CD8-positive, alpha-beta memory T cell (primary cell): ENCODE measurements around the gene NET1. TPM values are rescaled to one million over a fixed set of nuclear protein-coding genes. Genes with fewer than 3 reads are reported as not detected.
A peak's percentile ranks its signal among the peaks of the same experiment; 100 is the strongest.

ENCODE experiments used
- CTCF ChIA-PET: fragments of 350-600 bp; sonication (Branson Sonifier 250); formaldehyde crosslinking; loops from one replicate; lab custom pipeline; 2021; ENCODE audit warnings: antibody characterized with exemption; lab: Charles Lee
- POLR2A ChIA-PET: fragments of 350-600 bp; sonication (Branson Sonifier 250); formaldehyde crosslinking; loops from one replicate; lab custom pipeline; 2021; ENCODE audit warnings: antibody characterized with exemption; lab: Charles Lee
- DNase-seq, 5 donors: peaks; one replicate each; pipeline versions ENCODE4 v3.0.0 to v3.0.0-alpha.2; 2020 to 2022; ENCODE audit warnings: mixed read lengths in 1 of 5
- H3K27ac ChIP-seq: one replicate; pipeline ENCODE4 v1.7.0; 2013; ENCODE audit warnings: low read depth, mild to moderate bottlenecking, low read length, moderate library complexity
- H3K27me3 ChIP-seq: 2 replicates; pipeline ENCODE4 v1.7.0; 2013; ENCODE audit warnings: low read length, mild to moderate bottlenecking; ENCODE audit not compliant: insufficient read depth, poor library complexity, severe bottlenecking
- H3K36me3 ChIP-seq: 2 replicates; pipeline ENCODE4 v1.7.0; 2013; ENCODE audit warnings: mild to moderate bottlenecking, low read length, moderate library complexity; ENCODE audit not compliant: insufficient read depth
- H3K4me1 ChIP-seq: 2 replicates; pipeline ENCODE4 v1.7.0; 2013; ENCODE audit warnings: mild to moderate bottlenecking, low read length, moderate library complexity; ENCODE audit not compliant: insufficient read depth
- H3K4me3 ChIP-seq: 2 replicates; pipeline ENCODE4 v1.7.0; 2013; ENCODE audit warnings: mild to moderate bottlenecking, low read length
- H3K9me3 ChIP-seq: 2 replicates; pipeline ENCODE4 v1.7.0; 2013; ENCODE audit warnings: mild to moderate bottlenecking, low read length
- H3K27ac Mint-ChIP-seq, 8 donors: one replicate each; pipeline ENCODE4 v1.8.0; 2020 to 2021; ENCODE audit warnings: mixed read lengths in 8 of 8, mild to moderate bottlenecking in 6 of 8, inconsistent platforms in 3 of 8, moderate library complexity in 3 of 8
- H3K27me3 Mint-ChIP-seq, 2 donors: one replicate each; pipeline ENCODE4 v1.8.0; 2020 to 2021; ENCODE audit warnings: mixed read lengths in 2 of 2, mild to moderate bottlenecking in 1 of 2, moderate library complexity in 1 of 2
- H3K36me3 Mint-ChIP-seq, 3 donors: one replicate each; pipeline ENCODE4 v1.8.0; 2020 to 2021; ENCODE audit warnings: mixed read lengths in 3 of 3, inconsistent platforms in 1 of 3, mild to moderate bottlenecking in 1 of 3
- H3K4me1 Mint-ChIP-seq, 3 donors: one replicate each; pipeline ENCODE4 v1.8.0; 2020 to 2021; ENCODE audit warnings: mixed read lengths in 3 of 3, inconsistent platforms in 1 of 3, mild to moderate bottlenecking in 1 of 3
- H3K4me3 Mint-ChIP-seq, 7 donors: one replicate each; pipeline ENCODE4 v1.8.0; 2020 to 2021; ENCODE audit warnings: mixed read lengths in 7 of 7, mild to moderate bottlenecking in 6 of 7, moderate library complexity in 4 of 7, inconsistent platforms in 2 of 7
- H3K9me3 Mint-ChIP-seq, 5 donors: one replicate each; pipeline ENCODE4 v1.8.0; 2020 to 2022; ENCODE audit warnings: mixed read lengths in 5 of 5, mild to moderate bottlenecking in 3 of 5, moderate library complexity in 2 of 5, inconsistent platforms in 1 of 5
- polyA plus RNA-seq: library from polyadenylated mRNA; unstranded; fragments of 300-500 nt; fragmentation: Illumina TruSeq; gene quantifications from one replicate; pipeline ENCODE4 v1.2.3, GENCODE V29; 2021
- total RNA-seq, 2 experiments: library from RNA; stranded (reverse); gene quantifications; one replicate each; pipeline ENCODE4 v1.2.3, GENCODE V29; 2021

Gene NET1
- total RNA-seq (10 to 100 TPM; 20.4 to 21.5 TPM), polyA plus RNA-seq (1.8 TPM)

- Histone ChIP-seq H3K27me3 (no peaks in the 10 kb centered on the region), H3K27ac (peak within 1 kb of the TSS; percentile 20), H3K36me3 (no peaks in the 10 kb centered on the region), H3K9me3 (no peaks in the 10 kb centered on the region), H3K4me1 (peaks cover 3% of the 10 kb centered on the region), H3K4me3 (peak within 1 kb of the TSS; percentile 57)
- Mint-ChIP-seq H3K4me1 (peaks cover 3 to 5% (median 4%) of the 10 kb centered on the region in 3 donors), H3K9me3 (peaks cover 0 to 2% (median 0%) of the 10 kb centered on the region in 5 donors), H3K4me3 (peak within 1 kb of the TSS; percentile 80 to 91 (median 82)), H3K27me3 (peaks cover 17 to 29% of the 10 kb centered on the region in 2 donors), H3K27ac (peak within 1 kb of the TSS in 2 of 8 donors; percentile 22 to 44), H3K36me3 (peaks cover 0 to 2% (median 0%) of the 10 kb centered on the region in 3 donors)
- CTCF ChIA-PET, result no interaction called here
- POLR2A ChIA-PET, result no interaction called here
- peak; percentile 30 to 71 (median 50) for DNase-seq
Measured at GRCh38 chr10:5412277-5412941, at the start of gene NET1. Gene NET1 (plus strand): TSS chr10:5412557. CDS start chr10:5412693, 136 bp downstream.

GRCh38 chr10:5362873-5363272 lies 49.5 kb upstream of the NET1 start:
- H3K27ac Mint-ChIP-seq, result peak overlapping the region in 1 of 8 donors; percentile 1
- POLR2A ChIA-PET, result no interaction called here
- Histone ChIP-seq H3K27ac (no peak overlapping the region), H3K36me3 (no peaks in the 10 kb centered on the region), H3K4me1 (no peaks in the 10 kb centered on the region), H3K9me3 (no peaks in the 10 kb centered on the region), H3K27me3 (no peaks in the 10 kb centered on the region), H3K4me3 (no peak overlapping the region)
- CTCF ChIA-PET, result no interaction called here
- DNase-seq, result no peak
- no peaks in the 10 kb centered on the region for H3K36me3 Mint-ChIP-seq
- H3K4me1 Mint-ChIP-seq, result no peaks in the 10 kb centered on the region
- no peak overlapping the region for H3K4me3 Mint-ChIP-seq
- H3K9me3 Mint-ChIP-seq, result no peaks in the 10 kb centered on the region
- H3K27me3 Mint-ChIP-seq, result peaks cover 3 to 47% of the 10 kb centered on the region in 2 donors

DNA sequence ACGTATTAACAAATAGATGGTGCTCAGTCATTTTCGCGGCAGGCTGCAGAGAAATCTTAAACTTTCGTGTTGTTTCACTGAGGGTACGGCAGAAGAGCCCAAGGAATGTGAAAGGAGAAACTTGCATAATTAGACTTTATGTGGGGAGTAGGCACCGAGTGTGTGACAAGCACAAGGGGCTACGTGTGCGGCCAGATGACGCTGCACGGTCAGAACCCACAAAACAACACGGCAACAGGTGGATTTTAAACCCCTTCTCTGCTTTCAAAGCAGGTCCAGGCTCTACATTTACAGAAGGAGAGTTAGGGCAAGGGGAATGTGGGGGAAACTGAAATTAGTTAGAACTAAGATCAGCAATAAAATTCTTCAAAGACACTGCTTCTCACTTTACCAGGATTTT lies 48.0 kb upstream of the NET1 start:
- Mint-ChIP-seq H3K4me3 (no peak overlapping the region), H3K27me3 (peaks cover 2 to 35% of the 10 kb centered on the region in 2 donors), H3K4me1 (no peaks in the 10 kb centered on the region)

GRCh38 chr10:5364890-5365338 lies 47.4 kb upstream of the NET1 start, which contains the start of gene UCN3:
Gene UCN3 (plus strand): TSS chr10:5364966. CDS start chr10:5373721, 8,755 bp downstream.
- H3K36me3 ChIP-seq, result no peaks in the 10 kb centered on the region
- no peaks in the 10 kb centered on the region for H3K9me3 ChIP-seq
- H3K27me3 ChIP-seq, result no peaks in the 10 kb centered on the region
- DNase-seq, result no peak
- H3K9me3 Mint-ChIP-seq, result no peaks in the 10 kb centered on the region
- peak within 1 kb of the TSS in 1 of 8 donors; percentile 44 for H3K27ac Mint-ChIP-seq
- H3K4me1 ChIP-seq, result no peaks in the 10 kb centered on the region
- no peak within 1 kb of the TSS for H3K4me3 Mint-ChIP-seq
- ChIA-PET CTCF (no interaction called here), POLR2A (no interaction called here)
- no peaks in the 10 kb centered on the region for H3K36me3 Mint-ChIP-seq
- H3K27me3 Mint-ChIP-seq, result peaks cover 2 to 32% of the 10 kb centered on the region in 2 donors
- no peaks in the 10 kb centered on the region for H3K4me1 Mint-ChIP-seq
- no peak within 1 kb of the TSS for H3K27ac ChIP-seq
- no peak within 1 kb of the TSS for H3K4me3 ChIP-seq

More for the DNA sequence above, 48.0 kb upstream of the NET1 start:
- Mint-ChIP-seq H3K27ac (peak overlapping the region in 1 of 8 donors; percentile 44), H3K36me3 (no peaks in the 10 kb centered on the region), H3K9me3 (no peaks in the 10 kb centered on the region)
- H3K27ac ChIP-seq, result no peak overlapping the region
- H3K9me3 ChIP-seq, result no peaks in the 10 kb centered on the region
- H3K27me3 ChIP-seq, result no peaks in the 10 kb centered on the region
- POLR2A ChIA-PET, result no interaction called here
- H3K4me3 ChIP-seq, result no peak overlapping the region
- CTCF ChIA-PET, result no interaction called here
- H3K4me1 ChIP-seq, result no peaks in the 10 kb centered on the region
- H3K36me3 ChIP-seq, result no peaks in the 10 kb centered on the region
- no peak for DNase-seq

- Histone ChIP-seq H3K4me3 (no peak overlapping the region), H3K27me3 (no peaks in the 10 kb centered on the region), H3K27ac (no peak overlapping the region), H3K36me3 (no peaks in the 10 kb centered on the region), H3K9me3 (no peaks in the 10 kb centered on the region), H3K4me1 (no peaks in the 10 kb centered on the region)
- Mint-ChIP-seq H3K27ac (no peak overlapping the region), H3K4me3 (no peak overlapping the region), H3K27me3 (peaks cover 2 to 26% of the 10 kb centered on the region in 2 donors), H3K36me3 (no peaks in the 10 kb centered on the region), H3K9me3 (no peaks in the 10 kb centered on the region), H3K4me1 (no peaks in the 10 kb centered on the region)
- no peak for DNase-seq
- POLR2A ChIA-PET, result no interaction called here
- CTCF ChIA-PET, result no interaction called here
Measured at GRCh38 chr10:5365928-5366327, 46.4 kb upstream of the NET1 start.

GRCh38 chr10:5369362-5370158 lies 42.8 kb upstream of the NET1 start:
- Histone ChIP-seq H3K4me1 (no peaks in the 10 kb centered on the region), H3K36me3 (no peaks in the 10 kb centered on the region), H3K27ac (no peak overlapping the region), H3K4me3 (no peak overlapping the region), H3K9me3 (no peaks in the 10 kb centered on the region), H3K27me3 (no peaks in the 10 kb centered on the region)
- ChIA-PET POLR2A (no interaction called here), CTCF (no interaction called here)
- no peak overlapping the region for H3K4me3 Mint-ChIP-seq
- peak overlapping the region in 1 of 8 donors; percentile 87 for H3K27ac Mint-ChIP-seq
- DNase-seq, result no peak
- H3K4me1 Mint-ChIP-seq, result no peaks in the 10 kb centered on the region
- H3K9me3 Mint-ChIP-seq, result no peaks in the 10 kb centered on the region
- H3K27me3 Mint-ChIP-seq, result peaks cover 5 to 14% of the 10 kb centered on the region in 2 donors
- no peaks in the 10 kb centered on the region for H3K36me3 Mint-ChIP-seq

GRCh38 chr10:5370493-5371352 lies 41.6 kb upstream of the NET1 start:
- ChIA-PET CTCF (no interaction called here), POLR2A (no interaction called here)
- H3K36me3 Mint-ChIP-seq, result no peaks in the 10 kb centered on the region
- H3K27ac Mint-ChIP-seq, result peak overlapping the region in 1 of 8 donors; percentile 15
- H3K27me3 Mint-ChIP-seq, result peaks cover 7 to 17% of the 10 kb centered on the region in 2 donors
- Histone ChIP-seq H3K4me3 (no peak overlapping the region), H3K9me3 (no peaks in the 10 kb centered on the region), H3K27me3 (no peaks in the 10 kb centered on the region), H3K27ac (no peak overlapping the region), H3K4me1 (no peaks in the 10 kb centered on the region), H3K36me3 (no peaks in the 10 kb centered on the region)
- H3K4me3 Mint-ChIP-seq, result no peak overlapping the region
- H3K9me3 Mint-ChIP-seq, result no peaks in the 10 kb centered on the region
- no peak for DNase-seq
- no peaks in the 10 kb centered on the region for H3K4me1 Mint-ChIP-seq
